WTC11 (cell line): ENCODE measurements around the gene PET117. TPM values are rescaled to one million over a fixed set of nuclear protein-coding genes. Genes with fewer than 3 reads are reported as not detected.

ENCODE experiments used
- ATAC-seq: fragments of 200-7000 bp; cut with Tn5 transposase; 2 replicates; pipeline ENCODE4 v1.10.0; 2021; ENCODE audit warnings: mild to moderate bottlenecking, moderate library complexity
- CTCF ChIA-PET: fragments of 300-600 bp; sonication (Branson Sonifier 250); formaldehyde crosslinking; loops from one replicate; lab custom pipeline; 2021; ENCODE audit warnings: antibody characterized with exemption; lab: Charles Lee
- POLR2A ChIA-PET: fragments of 350-600 bp; sonication (Branson Sonifier 250); formaldehyde crosslinking; loops from one replicate; lab custom pipeline; 2021; ENCODE audit warnings: antibody characterized with exemption; lab: Charles Lee
- DNase-seq: peaks from one replicate; pipeline ENCODE4 v3.0.0; 2021; ENCODE audit warnings: low spot score
- H3K27ac Mint-ChIP-seq: 2 replicates; pipeline ENCODE4 v1.8.0; 2021; ENCODE audit warnings: mixed read lengths
- H3K27me3 Mint-ChIP-seq: 2 replicates; pipeline ENCODE4 v1.8.0; 2021; ENCODE audit warnings: low read depth, mild to moderate bottlenecking, moderate library complexity, mixed read lengths
- H3K36me3 Mint-ChIP-seq: 2 replicates; pipeline ENCODE4 v1.8.0; 2021; ENCODE audit warnings: mixed read lengths
- H3K4me1 Mint-ChIP-seq: 2 replicates; pipeline ENCODE4 v1.8.0; 2022; ENCODE audit warnings: mixed read lengths
- H3K4me3 Mint-ChIP-seq: 2 replicates; pipeline ENCODE4 v1.8.0; 2021; ENCODE audit warnings: mild to moderate bottlenecking, moderate library complexity, mixed read lengths
- H3K9me3 Mint-ChIP-seq: 2 replicates; pipeline ENCODE4 v1.8.0; 2021; ENCODE audit warnings: mixed read lengths
- AR ChIP-seq: fragments of 250-450 bp; sonication (Bioruptor Pico); IDR thresholded peaks from 2 replicates; pipeline ENCODE4 v1.9.0; 2021; ENCODE audit warnings: mild to moderate bottlenecking
- ATF1 ChIP-seq: sonication (generic); formaldehyde crosslinking; IDR thresholded peaks from 2 replicates; pipeline ENCODE4 v1.8.1; 2023; ENCODE audit warnings: mild to moderate bottlenecking, moderate library complexity, missing genetic modification reagents
- CBFB ChIP-seq: sonication (generic); formaldehyde crosslinking; IDR thresholded peaks from 2 replicates; pipeline ENCODE4 v1.8.1; 2022; ENCODE audit warnings: mild to moderate bottlenecking, low read depth, missing genetic modification reagents
- CDX4 ChIP-seq: fragments of 250-450 bp; sonication (Bioruptor Pico); IDR thresholded peaks from 2 replicates; pipeline ENCODE4 v1.9.0; 2021; ENCODE audit warnings: moderate library complexity, mild to moderate bottlenecking, inconsistent platforms, borderline replicate concordance
- CREM ChIP-seq: sonication (generic); formaldehyde crosslinking; IDR thresholded peaks from 2 replicates; pipeline ENCODE4 v1.8.1; 2022; ENCODE audit warnings: mild to moderate bottlenecking, missing genetic modification reagents, moderate library complexity
- E2F4 ChIP-seq: sonication (generic); formaldehyde crosslinking; IDR thresholded peaks from 2 replicates; pipeline ENCODE4 v1.8.1; 2022; ENCODE audit warnings: low read depth, mild to moderate bottlenecking, moderate library complexity, missing genetic modification reagents, borderline replicate concordance
- ELF4 ChIP-seq: sonication (generic); formaldehyde crosslinking; IDR thresholded peaks from 2 replicates; pipeline ENCODE4 v1.8.1; 2022; ENCODE audit warnings: low read depth, mild to moderate bottlenecking, moderate library complexity, missing genetic modification reagents
- MLX ChIP-seq: sonication (generic); formaldehyde crosslinking; IDR thresholded peaks from 2 replicates; pipeline ENCODE4 v1.8.1; 2023; ENCODE audit warnings: mild to moderate bottlenecking, missing genetic modification reagents, moderate library complexity
- MXD4 ChIP-seq: fragments of 250-450 bp; sonication (Bioruptor Pico); IDR thresholded peaks from 2 replicates; pipeline ENCODE4 v1.8.0; 2021; ENCODE audit warnings: mild to moderate bottlenecking, moderate library complexity, borderline replicate concordance
- PRRX2 ChIP-seq: fragments of 250-450 bp; sonication (Bioruptor Pico); IDR thresholded peaks from 2 replicates; pipeline ENCODE4 v1.8.0; 2021; ENCODE audit warnings: mild to moderate bottlenecking
- RORB ChIP-seq: fragments of 250-450 bp; sonication (Bioruptor Pico); IDR thresholded peaks from 2 replicates; pipeline ENCODE4 v1.9.0; 2021; ENCODE audit warnings: mild to moderate bottlenecking
- SOX15 ChIP-seq: fragments of 250-450 bp; sonication (Bioruptor Pico); IDR thresholded peaks from 2 replicates; pipeline ENCODE4 v1.9.0; 2021; ENCODE audit warnings: mild to moderate bottlenecking
- ZMAT4 ChIP-seq: fragments of 250-450 bp; sonication (Bioruptor Pico); IDR thresholded peaks from 2 replicates; pipeline ENCODE4 v1.9.0; 2021; ENCODE audit warnings: mild to moderate bottlenecking
- ZNF232 ChIP-seq: sonication (generic); formaldehyde crosslinking; IDR thresholded peaks from 2 replicates; pipeline ENCODE4 v1.8.0; 2022; ENCODE audit warnings: mild to moderate bottlenecking, missing genetic modification reagents
- ZNF423 ChIP-seq: fragments of 250-450 bp; sonication (Bioruptor Pico); IDR thresholded peaks from 2 replicates; pipeline ENCODE4 v2.1.2; 2022; ENCODE audit warnings: mild to moderate bottlenecking, moderate library complexity
- ZNF425 ChIP-seq: fragments of 250-450 bp; sonication (Bioruptor Pico); conservative IDR thresholded peaks from 2 replicates; pipeline ENCODE4 v1.9.0; 2021; ENCODE audit warnings: mild to moderate bottlenecking
- ZNF512 ChIP-seq: sonication (generic); formaldehyde crosslinking; IDR thresholded peaks from 2 replicates; pipeline ENCODE4 v1.8.1; 2022; ENCODE audit warnings: missing genetic modification reagents, borderline replicate concordance
- total RNA-seq: library from RNA; stranded (reverse); gene quantifications from 3 replicates; pipeline ENCODE4 v1.2.3, GENCODE V29; 2021

PET117 gene
- total RNA-seq, 1 experiment from 2014 or later: 21.6 TPM

- Mint-ChIP-seq H3K36me3 (peaks cover 27% of the 10 kb centered on the region), H3K4me1 (peaks cover 19% of the 10 kb centered on the region)
Observed at GRCh38 chr20:18164356-18164755, 26.7 kb downstream of the PET117 start.

More at GRCh38 chr20:18164356-18164755, 26.7 kb downstream of the PET117 start:
- Mint-ChIP-seq H3K27me3 (no peaks in the 10 kb centered on the region), H3K4me3 (no peak overlapping the region), H3K9me3 (no peaks in the 10 kb centered on the region), H3K27ac (no peak overlapping the region)
- DNase-seq: no peak
- POLR2A ChIA-PET: no interaction called here
- no peak for ATAC-seq
- CTCF ChIA-PET: interaction anchor here (0.7 kb wide), 1 partner anchor 8 kb away, joined by 3 read pairs; no protein-coding TSS in a partner anchor
- TF ChIP-seq AR: no peak
- TF ChIP-seq CREM (CRISPR knock-in tag): no peak
- TF ChIP-seq ZNF512 (CRISPR knock-in tag): no peak
- TF ChIP-seq ZMAT4 (CRISPR knock-in tag): no peak
- TF ChIP-seq RORB (CRISPR knock-in tag): no peak
- no peak for TF ChIP-seq CBFB (CRISPR knock-in tag)
- no peak for TF ChIP-seq ZNF423 (CRISPR knock-in tag)
- TF ChIP-seq ZNF425: no peak
- TF ChIP-seq CDX4 (CRISPR knock-in tag): no peak
- TF ChIP-seq MLX: no peak
- no peak for TF ChIP-seq PRRX2 (CRISPR knock-in tag)
- no peak for TF ChIP-seq SOX15 (CRISPR knock-in tag)
- TF ChIP-seq ZNF232 (CRISPR knock-in tag): no peak
- TF ChIP-seq ELF4: no peak
- no peak for TF ChIP-seq ATF1 (CRISPR knock-in tag)
- TF ChIP-seq E2F4 (CRISPR knock-in tag): no peak
- TF ChIP-seq MXD4: no peak
